Mucosa of descending colon (tissue), 3 donors: ENCODE measurements around the gene MTFR2. TPM values are rescaled to one million over a fixed set of nuclear protein-coding genes. Genes with fewer than 3 reads are reported as not detected.

Experiments used
- ATAC-seq: fragments of 200-7000 bp; cut with Tn5 transposase; one replicate; pipeline ENCODE4 v1.9.1; 2020; ENCODE audit warnings: mild to moderate bottlenecking, moderate library complexity
- DNase-seq, 3 donors: peaks; one replicate each; pipeline ENCODE4 v3.0.0-alpha.2; 2020
- H3K36me3 ChIP-seq: fragments of 200-600 bp; one replicate; pipeline ENCODE4 v1.8.0; 2021; ENCODE audit warnings: low read depth, mild to moderate bottlenecking
- H3K4me1 ChIP-seq: fragments of 200-600 bp; one replicate; pipeline ENCODE4 v1.8.0; 2021; ENCODE audit warnings: low read depth, mild to moderate bottlenecking
- H3K4me3 ChIP-seq: fragments of 200-600 bp; one replicate; pipeline ENCODE4 v1.8.0; 2021; ENCODE audit warnings: mild to moderate bottlenecking
- H3K9me3 ChIP-seq: fragments of 200-600 bp; one replicate; pipeline ENCODE4 v1.8.0; 2021; ENCODE audit warnings: mild to moderate bottlenecking
- intact Hi-C, 2 donors: fragments of 100-400 bp; cut with DNase I in 1 of 2; cut with micrococcal nuclease in 1 of 2; formaldehyde crosslinking; loops; one replicate each; pipeline versions ENCODE4 v1.11.0 to v1.11.1; 2022; cut with DNase I, micrococcal nuclease
- total RNA-seq, 3 donors: library from RNA; stranded (reverse); fragmentation: NEBNext Ultra II Directional in 2 of 3; extraction: Animal tissue kit (Norgen Biotek cat#: 25700) in 2 of 3; gene quantifications; one replicate each; pipeline versions ENCODE4 v1.2.1 to v1.2.4, GENCODE V29; 2021 to 2023
- TF ChIP-seq, protein P1 (sequence below): fragments of 200-600 bp; IDR thresholded peaks from one replicate; pipeline ENCODE4 v1.8.0; 2022; ENCODE audit warnings: antibody characterized with exemption, mild to moderate bottlenecking
- donor health status: DM: no; HTN: no; CAD: no; lungs with moderate emphysema.
- donor health status: DM: no; HTN: no; CAD: no.
- donor health status: DM: no; HTN: yes; CAD: no.

Gene MTFR2
- total RNA-seq, 3 donors from 2014 or later: 2.2 to 5.1 (median 2.6) TPM

DNA sequence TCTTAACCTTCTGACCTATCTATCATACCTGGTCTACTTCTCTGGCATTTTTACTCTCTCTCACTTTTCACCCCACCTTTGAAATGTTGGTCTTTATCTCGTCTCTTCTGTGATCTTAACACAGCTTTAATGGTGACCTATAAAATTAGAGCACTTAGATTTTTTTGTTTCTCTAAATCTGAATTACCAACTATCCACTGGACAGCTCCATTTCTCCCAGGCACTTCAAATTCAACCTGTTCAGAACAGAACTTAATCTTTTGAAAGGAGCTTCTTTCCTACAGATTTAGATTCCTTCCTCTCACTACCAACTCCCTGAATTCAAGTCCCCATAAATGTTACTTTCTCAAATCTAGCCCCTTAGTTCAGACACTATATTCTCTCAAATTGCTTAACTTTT, 15.0 kb upstream of the MTFR2 start:
- H3K9me3 ChIP-seq: no peaks in the 10 kb centered on the region
- no peak for ATAC-seq
- TF ChIP-seq, protein P1, sequence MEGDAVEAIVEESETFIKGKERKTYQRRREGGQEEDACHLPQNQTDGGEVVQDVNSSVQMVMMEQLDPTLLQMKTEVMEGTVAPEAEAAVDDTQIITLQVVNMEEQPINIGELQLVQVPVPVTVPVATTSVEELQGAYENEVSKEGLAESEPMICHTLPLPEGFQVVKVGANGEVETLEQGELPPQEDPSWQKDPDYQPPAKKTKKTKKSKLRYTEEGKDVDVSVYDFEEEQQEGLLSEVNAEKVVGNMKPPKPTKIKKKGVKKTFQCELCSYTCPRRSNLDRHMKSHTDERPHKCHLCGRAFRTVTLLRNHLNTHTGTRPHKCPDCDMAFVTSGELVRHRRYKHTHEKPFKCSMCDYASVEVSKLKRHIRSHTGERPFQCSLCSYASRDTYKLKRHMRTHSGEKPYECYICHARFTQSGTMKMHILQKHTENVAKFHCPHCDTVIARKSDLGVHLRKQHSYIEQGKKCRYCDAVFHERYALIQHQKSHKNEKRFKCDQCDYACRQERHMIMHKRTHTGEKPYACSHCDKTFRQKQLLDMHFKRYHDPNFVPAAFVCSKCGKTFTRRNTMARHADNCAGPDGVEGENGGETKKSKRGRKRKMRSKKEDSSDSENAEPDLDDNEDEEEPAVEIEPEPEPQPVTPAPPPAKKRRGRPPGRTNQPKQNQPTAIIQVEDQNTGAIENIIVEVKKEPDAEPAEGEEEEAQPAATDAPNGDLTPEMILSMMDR: no peak
- intact Hi-C loops: no loop called here
- DNase-seq: no peak
- H3K4me1 ChIP-seq: no peaks in the 10 kb centered on the region
- peaks cover 19% of the 10 kb centered on the region for H3K36me3 ChIP-seq
- no peak overlapping the region for H3K4me3 ChIP-seq

DNA sequence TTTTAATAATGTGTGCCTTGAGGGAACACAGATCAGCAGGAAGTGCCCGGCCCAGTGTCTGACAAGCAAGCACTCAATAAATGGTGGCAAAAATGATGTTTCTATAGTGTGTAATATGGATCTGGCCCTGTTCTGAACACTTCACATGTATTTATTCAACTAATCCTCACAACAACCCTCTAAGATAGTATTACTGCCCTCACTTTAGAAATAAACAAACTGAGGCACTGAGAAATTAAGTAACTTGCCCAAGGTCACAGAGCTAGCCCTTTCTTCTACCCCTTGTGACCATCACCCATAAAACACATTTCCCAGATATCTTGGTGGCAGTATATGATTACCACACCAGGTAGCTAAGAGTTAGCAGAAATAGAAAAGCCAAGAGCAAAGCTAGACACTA, 12.8 kb upstream of the MTFR2 start:
- intact Hi-C loops: no loop called here
- Histone ChIP-seq H3K4me3 (no peak overlapping the region), H3K36me3 (peaks cover 6% of the 10 kb centered on the region), H3K4me1 (no peaks in the 10 kb centered on the region), H3K9me3 (no peaks in the 10 kb centered on the region)
- TF ChIP-seq, protein P1: no peak
- no peak for DNase-seq
- no peak for ATAC-seq

DNA sequence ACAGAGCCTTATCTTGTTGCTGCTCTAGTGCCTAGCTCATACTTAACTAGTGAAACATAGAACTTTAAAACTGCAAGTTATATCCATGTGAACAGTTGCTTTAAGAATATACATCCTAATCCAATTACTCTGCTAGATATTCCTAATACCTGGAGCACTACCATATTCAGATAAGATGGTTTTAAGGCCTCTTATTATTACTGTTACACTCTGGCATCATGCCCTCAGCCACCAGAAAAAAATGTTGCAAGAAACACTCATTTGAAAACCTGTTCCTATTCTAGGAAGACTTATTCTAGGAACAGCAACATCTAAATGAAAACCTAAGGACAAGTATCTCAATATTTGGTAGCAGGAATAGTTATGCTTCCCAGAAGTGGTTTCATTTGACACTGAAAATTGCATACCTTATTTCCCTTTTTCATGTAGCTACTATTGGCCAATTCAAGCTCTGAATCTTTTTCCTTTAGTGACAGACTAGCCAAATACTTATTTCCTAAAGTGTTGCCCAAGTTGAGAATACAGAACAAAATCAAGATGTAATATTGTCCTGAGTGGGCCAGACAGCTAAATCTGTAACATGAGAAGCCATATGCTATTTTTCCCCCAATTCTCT, 4.8 kb upstream of the MTFR2 start:
- TF ChIP-seq, protein P1: no peak
- no peak for ATAC-seq

DNA sequence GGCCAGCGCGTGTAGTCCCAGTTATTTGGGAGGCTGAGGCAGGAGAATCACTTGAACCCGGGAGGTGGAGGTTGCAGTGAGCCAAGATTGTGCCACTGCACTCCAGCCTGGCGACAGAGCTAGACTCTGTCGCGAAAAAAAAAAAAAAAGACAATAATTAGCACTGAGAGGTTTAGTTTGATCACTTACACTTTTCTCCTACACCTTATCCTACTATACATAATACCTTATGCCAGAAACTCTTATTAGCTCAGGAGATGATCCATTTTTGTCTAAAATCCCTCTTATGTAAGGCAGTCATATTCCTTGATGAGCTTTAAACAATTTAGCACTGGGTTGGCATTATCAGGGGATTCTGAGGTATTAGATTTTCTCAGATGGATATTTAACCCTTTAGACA, 3.6 kb upstream of the MTFR2 start:
- DNase-seq (no peak), ATAC-seq (no peak)
- no peaks in the 10 kb centered on the region for H3K9me3 ChIP-seq
- no peaks in the 10 kb centered on the region for H3K36me3 ChIP-seq
- H3K4me1 ChIP-seq: peaks cover 15% of the 10 kb centered on the region
- TF ChIP-seq, protein P1: no peak
- intact Hi-C loops: no loop called here
- no peak overlapping the region for H3K4me3 ChIP-seq

More for the DNA sequence above, 4.8 kb upstream of the MTFR2 start:
- Histone ChIP-seq H3K9me3 (no peaks in the 10 kb centered on the region), H3K4me3 (no peak overlapping the region), H3K4me1 (peaks cover 7% of the 10 kb centered on the region), H3K36me3 (no peaks in the 10 kb centered on the region)
- no peak for DNase-seq
- intact Hi-C loops: no loop called here

DNA sequence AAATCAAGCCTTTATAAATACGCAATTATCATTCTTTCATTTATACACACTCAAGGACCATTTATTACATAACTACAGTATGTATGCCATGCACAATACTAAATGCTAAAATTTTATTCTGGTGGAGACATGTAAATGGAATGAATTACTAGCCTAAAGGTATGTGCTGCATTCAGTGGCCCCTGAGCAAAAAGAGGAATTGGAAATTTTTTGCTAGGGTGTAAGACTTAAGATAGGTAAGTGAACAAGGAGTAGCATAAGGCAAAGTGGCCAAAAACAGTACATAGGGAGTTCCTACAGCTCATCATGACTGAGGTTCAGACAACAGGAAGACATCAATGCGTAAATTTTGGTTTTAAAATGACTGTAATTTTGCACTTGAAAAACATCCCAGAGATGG, 2.3 kb upstream of the MTFR2 start:
- TF ChIP-seq, protein P1: no peak
- no peak for DNase-seq
- H3K4me3 ChIP-seq: no peak overlapping the region
- intact Hi-C loops: no loop called here
- no peak for ATAC-seq
- H3K4me1 ChIP-seq: peaks cover 15% of the 10 kb centered on the region
- H3K9me3 ChIP-seq: no peaks in the 10 kb centered on the region
- no peaks in the 10 kb centered on the region for H3K36me3 ChIP-seq

DNA sequence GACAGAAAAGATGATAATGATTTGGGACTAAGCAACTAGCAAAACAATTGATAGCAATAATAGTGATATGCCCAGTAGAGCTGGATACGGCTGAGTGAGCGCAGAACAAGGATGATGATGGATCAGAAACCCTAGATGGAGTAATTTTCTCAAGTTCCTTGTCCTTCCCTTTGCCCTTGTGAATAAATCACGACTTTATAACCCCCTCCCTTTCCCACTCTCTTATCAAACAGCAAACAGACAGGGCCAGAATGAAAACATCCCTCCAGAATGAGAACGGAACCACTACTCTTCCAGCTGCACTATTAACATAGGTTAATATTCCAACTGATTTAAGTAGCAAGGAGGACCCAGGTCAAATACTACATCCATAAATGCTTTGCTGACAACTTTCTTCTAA, 1.3 kb upstream of the MTFR2 start:
- Histone ChIP-seq H3K36me3 (no peaks in the 10 kb centered on the region), H3K9me3 (no peaks in the 10 kb centered on the region), H3K4me1 (peaks cover 15% of the 10 kb centered on the region), H3K4me3 (no peak overlapping the region)
- no peak for ATAC-seq
- TF ChIP-seq, protein P1: no peak
- no peak for DNase-seq
- intact Hi-C loops: no loop called here
